Transverse colon (tissue), 4 donors: ENCODE data around the gene NCKIPSD.

Experiments
- CTCF ChIP-seq, 5 experiments: fragments of 200-600 bp in 3 of 5; fragments of 450-650 bp in 2 of 5; sonication (generic) in 3 of 5; IDR thresholded peaks; 1 replicate in 2 of 5; 2 replicates in 3 of 5; pipeline ENCODE4 v1.5.1; 2016 to 2017; ENCODE audit warnings: antibody characterized with exemption in 5 of 5, inconsistent platforms in 3 of 5, mild to moderate bottlenecking in 2 of 5, moderate library complexity in 1 of 5
- EP300 ChIP-seq: sonication (generic); formaldehyde crosslinking; IDR thresholded peaks from one replicate; pipeline ENCODE4 v1.6.1; 2017; ENCODE audit warnings: antibody characterized with exemption, low read depth
- POLR2AphosphoS5 ChIP-seq, 3 donors: sonication (generic); formaldehyde crosslinking; IDR thresholded peaks; one replicate each; pipeline ENCODE4 v1.6.1; 2016; ENCODE audit warnings: antibody characterized with exemption in 3 of 3

DNA sequence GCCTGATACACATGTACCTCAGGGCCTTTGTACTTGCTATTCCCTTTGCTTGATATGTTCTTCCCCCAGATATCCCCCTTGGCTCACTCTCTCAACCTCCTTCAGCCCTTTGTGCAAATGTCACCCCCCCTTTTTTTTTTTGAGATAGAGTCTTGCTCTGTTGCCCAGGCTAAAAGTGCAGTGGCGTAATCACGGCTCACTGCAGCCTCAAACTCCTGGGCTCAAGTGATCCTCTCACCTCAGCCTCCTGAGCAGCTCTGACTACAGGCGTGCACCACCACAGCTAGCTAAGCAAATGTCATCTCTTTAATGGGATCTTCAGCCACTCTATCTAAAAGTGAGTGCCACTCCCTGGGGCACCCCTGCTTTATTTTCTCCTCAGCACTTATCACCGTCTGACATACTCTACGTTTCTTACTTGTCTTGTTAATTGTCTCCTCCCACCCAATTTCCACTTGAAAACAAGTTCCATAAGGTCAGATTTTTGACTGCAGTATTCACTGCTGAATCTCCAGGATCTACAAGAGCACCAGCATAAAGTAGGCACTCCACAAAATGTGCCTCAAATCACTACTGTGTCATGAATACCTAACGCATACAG is 16.7 kb upstream of the NCKIPSD start:
- TF ChIP-seq EP300: no peak
- TF ChIP-seq CTCF (IDR thresholded peaks at IDR 0.05): no peak
- TF ChIP-seq POLR2AphosphoS5 (IDR thresholded peaks at IDR 0.05): no peak
